H1 (cell line): ENCODE data around the gene CORIN. TPM values are rescaled to one million over a fixed set of nuclear protein-coding genes. Genes with fewer than 3 reads are reported as not detected.

ENCODE experiments used
- CHD1 ChIP-seq: IDR thresholded peaks from 2 replicates; pipeline ENCODE4 v1.6.1; 2012; ENCODE audit warnings: low read depth, low read length, improper control_type of control experiment
- FOSL1 ChIP-seq: IDR thresholded peaks from 2 replicates; pipeline ENCODE4 v1.6.1; 2011; ENCODE audit warnings: mild to moderate bottlenecking, low read depth, low read length, moderate library complexity; ENCODE audit not compliant: insufficient read depth
- KDM4A ChIP-seq: IDR thresholded peaks from one replicate; pipeline ENCODE4 v1.7.1; 2012; ENCODE audit warnings: low read depth, mild to moderate bottlenecking, moderate library complexity, low read length, inconsistent platforms; ENCODE audit not compliant: severe bottlenecking
- polyA plus RNA-seq, 7 experiments: library from polyadenylated mRNA; depleted of rRNA in 3 of 7; stranded (reverse) in 5 of 7; unstranded in 2 of 7; fragments of >200 nt in 5 of 7; fragments of 200-250 nt in 2 of 7; gene quantifications; 1 replicate in 5 of 7; 2 replicates in 1 of 7; 4 replicates in 1 of 7; pipeline versions ENCODE4 v1.2.1 to v1.2.3, GENCODE V29; 2011 to 2013; ENCODE audit warnings: missing spikeins in 2 of 7, mixed read lengths in 2 of 7
- total RNA-seq: library from RNA; stranded (reverse); fragmentation: NEBNext Ultra II Directional; extraction: Animal tissue kit (Norgen Biotek cat#: 25700); gene quantifications from 2 replicates; pipeline ENCODE4 v1.2.1, GENCODE V29; 2021
- TF ChIP-seq, protein P1 (sequence below): IDR thresholded peaks from 2 replicates; pipeline ENCODE4 v1.6.1; 2011; ENCODE audit warnings: low read depth, mild to moderate bottlenecking, low read length; ENCODE audit not compliant: insufficient read depth

CORIN gene
- total and polyA plus RNA-seq, 2 of the 8 experiments (the other 6 are each of a cell fraction or from before 2014, with no cell fraction given): 0.09 to 0.32 TPM

- TF ChIP-seq CHD1 (no peak), FOSL1 (no peak), KDM4A (no peak)
- TF ChIP-seq, protein P1, sequence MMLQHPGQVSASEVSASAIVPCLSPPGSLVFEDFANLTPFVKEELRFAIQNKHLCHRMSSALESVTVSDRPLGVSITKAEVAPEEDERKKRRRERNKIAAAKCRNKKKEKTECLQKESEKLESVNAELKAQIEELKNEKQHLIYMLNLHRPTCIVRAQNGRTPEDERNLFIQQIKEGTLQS: no peak
- TF ChIP-seq, all 59 proteins: peak for 0
Measured at GRCh38 chr4:47551682-47552081, 286.2 kb downstream of the CORIN start (continued).
